HG03045 (cell line): Measurements from ENCODE around the gene ACAP3.

Experiments used
- ATAC-seq: cut with Tn5 transposase; IDR thresholded peaks from one replicate; pipeline ENCODE4 v1.9.1; 2021; ENCODE audit warnings: mild to moderate bottlenecking, moderate library complexity; ENCODE audit not compliant: unreplicated experiment

Gene ACAP3

GRCh38 chr1:1304331-1305299 is 3.1 kb downstream of the ACAP3 start:
- ATAC-seq: no peak

- no peak for ATAC-seq
These were observed 4.0 kb downstream of the ACAP3 start for GRCh38 chr1:1303736-1304135.

- ATAC-seq: no peak
These were observed 4.7 kb downstream of the ACAP3 start for GRCh38 chr1:1302951-1303509.

GRCh38 chr1:1302006-1302430 is 5.7 kb downstream of the ACAP3 start:
- no peak for ATAC-seq

GRCh38 chr1:1300352-1300739 is 7.4 kb downstream of the ACAP3 start:
- ATAC-seq: no peak

- ATAC-seq: no peak
These were observed 7.9 kb downstream of the ACAP3 start for GRCh38 chr1:1299686-1300351.

- ATAC-seq: no peak
These were observed 8.7 kb downstream of the ACAP3 start for GRCh38 chr1:1298861-1299685.

GRCh38 chr1:1297802-1298424 is 9.8 kb downstream of the ACAP3 start:
- ATAC-seq: no peak

DNA sequence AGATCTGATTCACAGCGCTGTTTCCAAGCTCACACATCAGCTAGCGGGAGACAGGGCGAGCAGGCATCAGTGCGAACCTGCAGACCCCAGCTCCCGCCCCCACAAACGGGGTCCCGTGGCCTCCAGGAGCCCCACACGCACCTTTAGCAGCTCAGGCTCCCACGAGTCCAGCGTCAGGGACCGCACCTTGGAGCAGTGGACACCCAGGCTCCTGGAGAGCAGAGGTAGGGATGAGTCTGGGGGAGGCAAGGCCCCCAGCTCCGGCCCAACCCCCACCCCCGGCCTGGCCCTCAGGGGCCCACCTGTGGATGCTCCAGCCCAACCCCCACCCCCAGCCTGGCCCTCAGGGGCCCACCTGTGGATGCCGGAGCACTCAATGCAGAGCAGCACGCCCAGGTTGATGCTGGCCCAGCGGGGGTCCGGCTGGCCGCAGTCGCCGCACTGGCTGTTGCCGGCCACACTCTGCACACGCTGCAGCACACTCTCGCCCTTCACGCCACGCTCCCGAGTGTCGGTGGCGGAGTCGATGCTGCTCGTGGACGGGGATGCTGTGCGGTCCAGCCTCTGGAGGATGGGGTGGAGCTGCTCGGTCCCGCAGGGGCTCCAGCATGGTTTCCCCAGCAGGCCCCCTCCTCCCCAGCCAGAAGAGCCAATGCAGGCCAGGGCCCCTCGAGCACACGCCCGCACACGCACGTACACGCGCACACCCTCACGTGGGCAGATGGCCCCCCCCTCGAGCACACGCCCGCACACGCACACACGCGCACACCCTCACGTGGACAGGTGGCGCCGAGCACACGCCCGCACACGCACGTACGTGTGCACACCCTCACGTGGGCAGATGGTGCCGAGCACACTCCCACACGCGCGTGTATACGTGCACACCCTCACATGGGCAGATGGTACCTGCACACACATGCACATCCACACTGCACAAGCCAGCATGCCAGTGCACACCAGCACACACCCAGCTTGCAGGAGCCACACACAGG is 11.4 kb downstream of the ACAP3 start:
- no peak for ATAC-seq

DNA sequence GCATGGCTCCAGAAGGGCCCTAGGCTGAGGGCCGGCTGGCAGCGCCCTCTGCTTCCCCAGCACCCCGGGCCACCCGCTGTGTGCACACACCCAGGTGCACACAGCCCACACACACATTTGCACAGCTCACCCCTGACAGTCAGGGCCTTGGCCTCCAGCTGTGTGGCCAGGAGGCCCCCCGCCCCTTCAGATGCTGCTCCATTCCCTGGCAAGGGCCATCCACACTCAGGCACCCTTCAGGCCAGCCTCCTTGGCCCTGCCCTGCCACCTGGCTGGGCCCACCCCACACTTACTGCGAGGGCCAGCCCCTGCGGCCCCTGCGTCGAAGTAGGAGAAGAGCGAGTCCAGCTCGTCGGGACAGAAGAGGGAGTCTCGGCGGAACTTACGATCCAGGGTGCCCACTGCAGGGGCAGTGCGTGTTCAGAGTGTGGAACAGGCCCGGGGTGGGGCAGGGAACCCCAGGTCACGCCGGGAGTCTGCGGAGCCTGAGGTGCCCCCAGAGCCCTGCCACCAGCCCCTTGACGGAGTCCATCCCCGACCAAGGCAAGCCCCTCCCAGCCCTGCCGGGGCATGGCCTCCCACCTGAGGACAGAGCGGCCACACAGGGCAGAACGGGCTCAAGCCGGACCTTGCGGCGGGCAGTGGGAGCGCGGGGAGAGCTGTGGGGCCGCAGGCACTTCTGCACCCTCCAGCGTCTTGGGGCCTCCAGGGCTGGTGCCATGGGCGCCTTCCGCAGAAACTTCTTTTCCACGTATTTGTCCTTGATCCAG is 12.4 kb downstream of the ACAP3 start:
- no peak for ATAC-seq

DNA sequence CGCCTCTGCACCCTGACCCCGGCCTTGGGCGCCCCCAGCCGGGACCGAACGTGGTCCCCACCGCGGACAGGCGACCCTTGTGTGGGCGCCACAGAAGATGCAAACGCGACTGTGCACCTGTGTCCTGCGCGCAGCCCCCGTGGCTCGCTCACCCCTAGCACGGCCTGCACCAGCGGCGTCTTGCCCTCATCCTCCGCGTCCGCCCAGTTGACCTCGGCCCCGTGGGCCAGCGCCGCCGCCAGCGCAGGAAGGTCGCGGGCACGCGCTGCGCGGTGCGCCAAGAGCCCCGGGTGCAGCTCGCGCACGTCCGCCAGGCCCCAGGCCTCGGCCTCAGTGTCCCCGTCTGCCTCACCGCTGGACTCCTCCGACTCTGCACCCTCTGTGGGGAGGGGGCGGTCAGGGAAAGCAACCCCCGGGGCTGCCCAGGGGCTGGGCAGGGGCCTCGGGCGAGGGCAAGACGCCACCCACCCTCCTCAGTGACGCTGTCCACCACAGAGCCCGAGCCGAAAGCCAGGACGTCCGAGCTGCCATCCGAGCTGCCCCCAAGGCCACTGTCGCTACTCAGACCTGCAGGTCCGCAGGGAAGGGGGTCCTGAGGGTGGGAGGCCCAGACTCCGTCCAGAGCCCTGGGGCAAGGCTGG is 13.4 kb downstream of the ACAP3 start:
- no peak for ATAC-seq

- ATAC-seq: no peak
These were observed 14.2 kb downstream of the ACAP3 start for GRCh38 chr1:1293263-1294249.

DNA sequence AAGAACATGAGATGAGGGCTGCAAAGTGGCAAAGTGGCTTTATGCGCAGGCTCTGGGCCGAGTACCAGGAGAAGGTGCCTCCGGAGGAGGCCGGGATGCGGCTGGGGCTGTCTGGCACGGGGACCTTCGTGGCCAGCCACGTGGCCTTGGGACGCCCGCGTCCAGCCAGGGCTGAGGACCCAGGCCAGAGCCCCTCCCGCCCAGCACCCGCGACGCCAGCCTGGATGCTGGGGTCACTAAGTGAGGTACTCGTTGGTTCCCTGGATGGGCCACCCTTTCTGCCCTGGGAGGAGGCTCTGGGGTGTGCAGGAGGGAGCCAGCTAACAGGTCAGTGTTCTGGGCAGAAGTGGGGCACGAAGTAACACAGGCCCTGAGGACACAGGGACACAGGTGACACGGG is 14.9 kb downstream of the ACAP3 start:
- ATAC-seq: no peak

GRCh38 chr1:1292442-1292779 is 15.3 kb downstream of the ACAP3 start:
- ATAC-seq: no peak

DNA sequence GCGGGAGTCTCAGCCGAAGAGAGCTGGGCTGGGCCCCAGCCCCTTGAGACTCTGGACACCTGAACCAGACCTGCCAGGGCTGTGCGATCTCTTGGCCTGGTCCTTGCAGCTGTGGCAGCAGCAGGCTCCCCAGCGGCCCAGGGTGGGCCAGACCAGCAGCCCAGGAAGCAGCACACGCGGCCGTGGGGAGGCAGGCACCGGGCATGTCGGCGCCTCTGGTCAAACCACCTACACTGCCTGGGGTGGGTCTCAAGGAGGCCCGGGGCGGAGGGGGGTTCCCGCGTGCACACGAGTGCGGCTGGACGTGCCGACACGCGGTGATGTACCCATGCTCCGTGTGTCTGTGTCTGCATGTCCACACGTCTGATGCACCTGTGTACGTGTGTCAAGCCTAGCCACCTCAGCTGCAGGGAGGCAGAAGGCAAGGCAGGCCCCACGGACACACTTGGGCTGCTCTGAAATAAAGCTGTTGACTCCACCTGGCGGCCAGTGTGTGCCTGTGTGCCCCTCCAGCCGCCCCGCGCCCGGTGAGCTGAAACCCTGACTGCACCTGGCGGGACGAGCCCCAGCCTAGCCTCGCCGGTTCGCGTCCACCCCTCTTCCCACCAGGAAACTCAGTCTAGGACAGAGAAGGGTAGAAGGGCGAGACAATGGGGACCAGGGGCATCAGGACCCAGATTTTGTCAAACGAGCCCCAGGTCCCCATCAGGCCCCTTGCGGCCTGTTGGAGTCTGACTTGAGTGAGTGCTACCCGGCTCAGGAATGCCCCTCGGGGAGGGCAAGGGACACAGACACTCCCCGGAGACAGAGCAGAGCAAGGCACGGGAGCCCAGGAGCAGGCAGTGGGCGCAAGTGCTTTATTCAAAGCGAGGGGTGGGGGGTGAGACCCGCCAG is 15.9 kb downstream of the ACAP3 start:
- ATAC-seq: no peak

- no peak for ATAC-seq
These were observed 16.7 kb downstream of the ACAP3 start for GRCh38 chr1:1291023-1291528.
